ENCODE results near the gene PTHLH. TPM values are rescaled to one million over a fixed set of nuclear protein-coding genes. Genes with fewer than 3 reads are reported as not detected.

The PTHLH gene
- total RNA-seq, 1 donor from 2014 or later = 1.1 TPM

DNA sequence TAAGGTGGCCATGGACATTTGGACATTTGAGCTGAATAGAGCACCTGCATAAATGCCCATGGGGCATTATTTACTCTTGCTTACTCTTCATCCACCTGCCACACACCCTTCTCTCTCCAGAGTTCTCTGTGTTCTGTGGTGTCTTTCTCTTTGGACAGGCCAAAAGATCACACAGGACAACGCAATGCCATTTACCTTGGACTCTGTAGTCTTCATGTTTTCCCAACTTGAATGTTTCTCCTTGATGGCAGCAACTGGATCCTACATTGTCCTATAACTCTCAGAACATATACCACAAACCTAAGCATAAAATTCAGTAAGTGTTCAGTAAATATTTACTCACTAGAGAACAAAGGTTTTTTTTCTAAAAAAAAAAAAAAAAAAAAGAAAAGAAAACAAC is 41.7 kb upstream of the PTHLH start:
- no peaks in the 10 kb centered on the region for H3K9me3 Mint-ChIP-seq (ENCODE audit: unreplicated experiment)
- no peak overlapping the region for H3K4me3 Mint-ChIP-seq (ENCODE audit: unreplicated experiment)
- no peaks in the 10 kb centered on the region for H3K36me3 Mint-ChIP-seq (ENCODE audit: unreplicated experiment)
- H3K27me3 Mint-ChIP-seq (ENCODE audit: unreplicated experiment) = no peaks in the 10 kb centered on the region
- TF ChIP-seq, protein P1, sequence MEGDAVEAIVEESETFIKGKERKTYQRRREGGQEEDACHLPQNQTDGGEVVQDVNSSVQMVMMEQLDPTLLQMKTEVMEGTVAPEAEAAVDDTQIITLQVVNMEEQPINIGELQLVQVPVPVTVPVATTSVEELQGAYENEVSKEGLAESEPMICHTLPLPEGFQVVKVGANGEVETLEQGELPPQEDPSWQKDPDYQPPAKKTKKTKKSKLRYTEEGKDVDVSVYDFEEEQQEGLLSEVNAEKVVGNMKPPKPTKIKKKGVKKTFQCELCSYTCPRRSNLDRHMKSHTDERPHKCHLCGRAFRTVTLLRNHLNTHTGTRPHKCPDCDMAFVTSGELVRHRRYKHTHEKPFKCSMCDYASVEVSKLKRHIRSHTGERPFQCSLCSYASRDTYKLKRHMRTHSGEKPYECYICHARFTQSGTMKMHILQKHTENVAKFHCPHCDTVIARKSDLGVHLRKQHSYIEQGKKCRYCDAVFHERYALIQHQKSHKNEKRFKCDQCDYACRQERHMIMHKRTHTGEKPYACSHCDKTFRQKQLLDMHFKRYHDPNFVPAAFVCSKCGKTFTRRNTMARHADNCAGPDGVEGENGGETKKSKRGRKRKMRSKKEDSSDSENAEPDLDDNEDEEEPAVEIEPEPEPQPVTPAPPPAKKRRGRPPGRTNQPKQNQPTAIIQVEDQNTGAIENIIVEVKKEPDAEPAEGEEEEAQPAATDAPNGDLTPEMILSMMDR (IDR thresholded peaks at IDR 0.05; ENCODE audit: partially characterized antibody, unreplicated experiment) = no peak
- no peak overlapping the region for H3K27ac Mint-ChIP-seq (ENCODE audit: unreplicated experiment)
- peaks cover 4% of the 10 kb centered on the region for H3K4me1 Mint-ChIP-seq (ENCODE audit: low read depth, unreplicated experiment)
- no peak for DNase-seq

GRCh38 chr12:28012333-28012918 is 39.9 kb upstream of the PTHLH start:
- H3K27me3 Mint-ChIP-seq (ENCODE audit: unreplicated experiment) = no peaks in the 10 kb centered on the region
- TF ChIP-seq, protein P1 (IDR thresholded peaks at IDR 0.05; ENCODE audit: partially characterized antibody, unreplicated experiment) = no peak
- no peak overlapping the region for H3K27ac Mint-ChIP-seq (ENCODE audit: unreplicated experiment)
- no peak overlapping the region for H3K4me3 Mint-ChIP-seq (ENCODE audit: unreplicated experiment)
- H3K4me1 Mint-ChIP-seq (ENCODE audit: low read depth, unreplicated experiment) = no peaks in the 10 kb centered on the region
- no peaks in the 10 kb centered on the region for H3K36me3 Mint-ChIP-seq (ENCODE audit: unreplicated experiment)
- peaks cover 2% of the 10 kb centered on the region for H3K9me3 Mint-ChIP-seq (ENCODE audit: unreplicated experiment)
- no peak for DNase-seq

DNA sequence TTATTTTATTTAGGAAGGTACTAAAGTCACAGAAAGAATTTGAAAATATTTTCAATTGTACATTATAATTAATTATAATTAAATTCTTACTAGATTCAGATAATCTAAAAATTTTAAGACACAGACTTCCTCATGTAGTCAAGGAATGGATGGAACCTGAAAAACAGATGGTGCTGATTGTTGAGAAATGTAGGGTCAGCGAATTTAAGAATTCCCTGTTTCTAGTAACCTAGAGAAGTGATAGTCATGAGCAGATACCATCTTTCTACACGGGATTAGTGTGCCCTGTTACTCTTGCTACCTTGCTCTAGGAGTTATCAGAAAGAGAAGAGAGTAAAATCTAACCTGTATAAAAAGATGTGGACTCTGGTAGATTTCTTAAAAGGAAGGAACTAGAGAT is 37.5 kb upstream of the PTHLH start:
- H3K4me1 Mint-ChIP-seq (ENCODE audit: low read depth, unreplicated experiment) = no peaks in the 10 kb centered on the region
- H3K36me3 Mint-ChIP-seq (ENCODE audit: unreplicated experiment) = no peaks in the 10 kb centered on the region
- H3K4me3 Mint-ChIP-seq (ENCODE audit: unreplicated experiment) = no peak overlapping the region
- H3K27ac Mint-ChIP-seq (ENCODE audit: unreplicated experiment) = no peak overlapping the region
- no peaks in the 10 kb centered on the region for H3K27me3 Mint-ChIP-seq (ENCODE audit: unreplicated experiment)
- no peak for DNase-seq
- TF ChIP-seq, protein P1 (IDR thresholded peaks at IDR 0.05; ENCODE audit: partially characterized antibody, unreplicated experiment) = no peak
- H3K9me3 Mint-ChIP-seq (ENCODE audit: unreplicated experiment) = peaks cover 2% of the 10 kb centered on the region

DNA sequence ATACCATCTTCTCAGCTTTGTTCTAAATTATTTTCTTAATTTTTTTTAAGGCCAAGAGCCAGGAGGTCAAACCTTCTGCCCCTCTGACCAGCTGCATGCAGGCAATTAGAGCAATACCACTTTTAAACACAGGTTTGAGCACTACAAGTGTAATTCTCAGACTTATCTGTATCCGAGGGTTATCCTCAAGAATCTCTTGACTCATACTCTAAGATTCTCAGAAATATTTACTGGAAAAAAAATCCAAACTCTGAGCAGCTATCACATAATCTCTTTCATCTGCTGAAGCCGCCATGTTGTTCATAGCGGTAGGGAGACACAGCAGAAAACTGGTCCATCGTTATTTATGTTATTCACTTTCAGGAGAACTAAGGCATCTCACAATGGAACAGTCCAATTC is 27.4 kb upstream of the PTHLH start:
- no peak overlapping the region for H3K27ac Mint-ChIP-seq (ENCODE audit: unreplicated experiment)
- H3K9me3 Mint-ChIP-seq (ENCODE audit: unreplicated experiment) = no peaks in the 10 kb centered on the region
- TF ChIP-seq, protein P1 (IDR thresholded peaks at IDR 0.05; ENCODE audit: partially characterized antibody, unreplicated experiment) = no peak
- no peaks in the 10 kb centered on the region for H3K27me3 Mint-ChIP-seq (ENCODE audit: unreplicated experiment)
- no peaks in the 10 kb centered on the region for H3K4me1 Mint-ChIP-seq (ENCODE audit: low read depth, unreplicated experiment)
- no peak for DNase-seq
- no peaks in the 10 kb centered on the region for H3K36me3 Mint-ChIP-seq (ENCODE audit: unreplicated experiment)
- no peak overlapping the region for H3K4me3 Mint-ChIP-seq (ENCODE audit: unreplicated experiment)

DNA sequence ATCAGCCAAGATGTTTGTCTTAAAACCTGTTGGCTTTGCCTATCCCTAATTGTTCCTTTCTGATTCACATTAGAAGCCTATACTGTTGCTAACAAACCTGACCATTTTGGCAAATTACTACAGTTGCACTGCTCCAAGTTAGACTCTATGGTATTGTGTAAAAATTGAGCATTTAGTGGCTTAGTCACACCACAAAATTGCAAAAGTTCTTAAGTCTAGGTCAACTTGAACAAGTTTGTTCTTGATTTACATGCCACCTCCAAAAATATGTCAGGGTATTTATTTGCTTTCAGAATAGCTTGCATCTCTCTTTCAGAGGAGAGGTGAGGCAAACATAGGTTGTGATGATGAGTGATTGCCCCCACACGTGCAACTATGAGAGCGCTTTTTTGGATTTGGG is 27.0 kb upstream of the PTHLH start:
- Mint-ChIP-seq H3K27ac (ENCODE audit: unreplicated experiment) (no peak overlapping the region), H3K4me1 (ENCODE audit: low read depth, unreplicated experiment) (no peaks in the 10 kb centered on the region), H3K4me3 (ENCODE audit: unreplicated experiment) (no peak overlapping the region), H3K9me3 (ENCODE audit: unreplicated experiment) (no peaks in the 10 kb centered on the region), H3K36me3 (ENCODE audit: unreplicated experiment) (no peaks in the 10 kb centered on the region), H3K27me3 (ENCODE audit: unreplicated experiment) (no peaks in the 10 kb centered on the region)
- TF ChIP-seq, protein P1 (IDR thresholded peaks at IDR 0.05; ENCODE audit: partially characterized antibody, unreplicated experiment) = no peak
- DNase-seq = no peak

Data from glutamatergic neuron (in vitro differentiated cells).